OCI-LY7 (cell line): Measurements from ENCODE around the gene SLC9A9. TPM values are rescaled to one million over a fixed set of nuclear protein-coding genes. Genes with fewer than 3 reads are reported as not detected.

Experiments
- BruUV-seq: library from RNA; stranded (reverse); fragments of 400-500 nt; replicated peaks from 2 replicates; lab custom pipeline; 2021; lab: Mats Ljungman, UMichigan
- CTCF ChIA-PET: fragments of 300-600 bp; sonication (Branson Sonifier 250); formaldehyde crosslinking; loops from one replicate; lab custom pipeline; 2022; ENCODE audit warnings: antibody characterized with exemption; ENCODE audit not compliant: unreplicated experiment; lab: Charles Lee
- POLR2A ChIA-PET: fragments of 300-600 bp; sonication (Branson Sonifier 250); formaldehyde crosslinking; loops from one replicate; lab custom pipeline; 2022; ENCODE audit warnings: antibody characterized with exemption; lab: Charles Lee
- DNase-seq: peaks from one replicate; pipeline ENCODE4 v3.0.0-alpha.2; 2015; ENCODE audit warnings: low spot score
- H2AFZ ChIP-seq: fragments of 200-600 bp; sonication (generic), shearing (Covaris generic); 2 replicates; pipeline ENCODE4 v1.6.1; 2014; ENCODE audit warnings: mild to moderate bottlenecking, antibody characterized with exemption, low read length, moderate library complexity
- H3K27ac ChIP-seq: fragments of 200-600 bp; sonication (generic); 2 replicates; pipeline ENCODE4 v1.5.1; 2014; ENCODE audit warnings: mixed run types, low read depth, mild to moderate bottlenecking, moderate library complexity, low read length, inconsistent platforms; ENCODE audit not compliant: poor library complexity, severe bottlenecking
- H3K36me3 ChIP-seq: fragments of 200-600 bp; sonication (generic); 2 replicates; pipeline ENCODE4 v1.6.1; 2014; ENCODE audit warnings: mild to moderate bottlenecking, antibody characterized with exemption, low read length, moderate library complexity, mixed read lengths; ENCODE audit not compliant: insufficient read depth
- H3K4me1 ChIP-seq: fragments of 200-600 bp; sonication (generic); 2 replicates; pipeline ENCODE4 v1.5.1; 2014; ENCODE audit warnings: mild to moderate bottlenecking, low read length; ENCODE audit not compliant: insufficient read depth, poor library complexity, severe bottlenecking
- H3K4me2 ChIP-seq: fragments of 200-600 bp; sonication (generic); 2 replicates; pipeline ENCODE4 v1.6.1; 2014; ENCODE audit warnings: mild to moderate bottlenecking, low read length
- H3K4me3 ChIP-seq: fragments of 200-600 bp; sonication (generic); 2 replicates; pipeline ENCODE4 v1.5.1; 2014; ENCODE audit warnings: mild to moderate bottlenecking, low read depth, low read length; ENCODE audit not compliant: poor library complexity, severe bottlenecking
- H3K79me2 ChIP-seq: fragments of 200-600 bp; sonication (generic); 2 replicates; pipeline ENCODE4 v1.6.1; 2016; ENCODE audit warnings: low read depth, mild to moderate bottlenecking, low read length, moderate library complexity, mixed read lengths; ENCODE audit not compliant: insufficient read depth
- H3K9me2 ChIP-seq: fragments of 200-600 bp; sonication (generic); 2 replicates; pipeline ENCODE4 v1.6.1; 2016; ENCODE audit warnings: mild to moderate bottlenecking, low read length, mixed read lengths; ENCODE audit not compliant: insufficient read depth
- H3K9me3 ChIP-seq: fragments of 200-600 bp; sonication (generic); 2 replicates; pipeline ENCODE4 v1.6.1; 2014; ENCODE audit warnings: mild to moderate bottlenecking, mixed run types, low read length, mixed read lengths
- H4K20me1 ChIP-seq: fragments of 200-600 bp; sonication (generic); 2 replicates; pipeline ENCODE4 v1.6.1; 2014; ENCODE audit warnings: mild to moderate bottlenecking, antibody characterized with exemption, low read length, moderate library complexity, mixed read lengths; ENCODE audit not compliant: insufficient read depth
- EZH2phosphoT487 ChIP-seq: fragments of 200-600 bp; sonication (generic); IDR thresholded peaks from 2 replicates; pipeline ENCODE4 v1.6.1; 2018; ENCODE audit warnings: low read depth, borderline replicate concordance, mild to moderate bottlenecking, mixed run types, antibody characterized with exemption, low read length, moderate library complexity, mixed read lengths
- intact Hi-C: fragments of 100-400 bp; cut with micrococcal nuclease; formaldehyde crosslinking; loops from one replicate; pipeline ENCODE4 v1.10.0; 2022; ENCODE audit not compliant: unreplicated experiment
- total RNA-seq, 2 experiments: library from RNA; depleted of rRNA in 1 of 2; stranded (reverse); fragments of >200 nt in 1 of 2; shearing (Covaris generic) in 1 of 2; gene quantifications; 2 replicates each; pipeline ENCODE4 v1.2.3, GENCODE V29; 2014 to 2022
- TF ChIP-seq, protein P1 (sequence below): fragments of 200-600 bp; sonication (generic); conservative IDR thresholded peaks from 2 replicates; pipeline ENCODE4 v1.5.1; 2014; ENCODE audit warnings: mild to moderate bottlenecking, antibody characterized with exemption, low read length, moderate library complexity, mixed read lengths

SLC9A9 gene
- total RNA-seq, 2 experiments from 2014 or later = 9.3 to 14.8 TPM

DNA sequence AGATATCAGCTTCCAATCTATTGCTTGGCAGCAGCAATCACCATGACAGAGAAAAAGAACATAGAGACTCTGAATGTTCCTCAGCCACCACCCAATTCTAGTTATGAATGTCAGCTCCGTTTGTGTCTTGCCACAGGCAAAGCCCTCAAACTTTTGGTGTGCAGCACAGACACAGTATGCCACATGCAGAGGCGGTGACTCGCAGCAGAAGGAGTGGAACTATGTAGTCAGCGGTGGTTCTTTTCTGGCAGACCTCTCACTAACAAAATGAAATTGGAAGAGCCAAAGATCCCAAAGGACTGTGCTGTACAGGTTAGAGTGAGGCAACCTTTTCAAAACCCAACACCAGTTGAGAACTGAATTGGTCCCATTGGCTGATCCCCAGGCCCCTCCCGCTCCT, 220.9 kb downstream of the SLC9A9 start:
- Histone ChIP-seq H4K20me1 (no peaks in the 10 kb centered on the region), H3K4me1 (no peaks in the 10 kb centered on the region), H3K4me2 (no peak overlapping the region), H2AFZ (no peak overlapping the region), H3K27ac (no peak overlapping the region), H3K9me2 (no peaks in the 10 kb centered on the region), H3K36me3 (no peaks in the 10 kb centered on the region), H3K9me3 (no peaks in the 10 kb centered on the region), H3K79me2 (no peaks in the 10 kb centered on the region), H3K4me3 (no peak overlapping the region)
- DNase-seq = no peak
- POLR2A ChIA-PET = interaction anchor here (0.8 kb wide), 1 partner anchor 11 kb away, joined by 4 read pairs; no protein-coding TSS in a partner anchor
- intact Hi-C loops = no loop called here
- CTCF ChIA-PET = no interaction called here
- no TSS peak for BruUV-seq
- no peak for TF ChIP-seq EZH2phosphoT487
- TF ChIP-seq, protein P1, sequence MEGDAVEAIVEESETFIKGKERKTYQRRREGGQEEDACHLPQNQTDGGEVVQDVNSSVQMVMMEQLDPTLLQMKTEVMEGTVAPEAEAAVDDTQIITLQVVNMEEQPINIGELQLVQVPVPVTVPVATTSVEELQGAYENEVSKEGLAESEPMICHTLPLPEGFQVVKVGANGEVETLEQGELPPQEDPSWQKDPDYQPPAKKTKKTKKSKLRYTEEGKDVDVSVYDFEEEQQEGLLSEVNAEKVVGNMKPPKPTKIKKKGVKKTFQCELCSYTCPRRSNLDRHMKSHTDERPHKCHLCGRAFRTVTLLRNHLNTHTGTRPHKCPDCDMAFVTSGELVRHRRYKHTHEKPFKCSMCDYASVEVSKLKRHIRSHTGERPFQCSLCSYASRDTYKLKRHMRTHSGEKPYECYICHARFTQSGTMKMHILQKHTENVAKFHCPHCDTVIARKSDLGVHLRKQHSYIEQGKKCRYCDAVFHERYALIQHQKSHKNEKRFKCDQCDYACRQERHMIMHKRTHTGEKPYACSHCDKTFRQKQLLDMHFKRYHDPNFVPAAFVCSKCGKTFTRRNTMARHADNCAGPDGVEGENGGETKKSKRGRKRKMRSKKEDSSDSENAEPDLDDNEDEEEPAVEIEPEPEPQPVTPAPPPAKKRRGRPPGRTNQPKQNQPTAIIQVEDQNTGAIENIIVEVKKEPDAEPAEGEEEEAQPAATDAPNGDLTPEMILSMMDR = no peak

DNA sequence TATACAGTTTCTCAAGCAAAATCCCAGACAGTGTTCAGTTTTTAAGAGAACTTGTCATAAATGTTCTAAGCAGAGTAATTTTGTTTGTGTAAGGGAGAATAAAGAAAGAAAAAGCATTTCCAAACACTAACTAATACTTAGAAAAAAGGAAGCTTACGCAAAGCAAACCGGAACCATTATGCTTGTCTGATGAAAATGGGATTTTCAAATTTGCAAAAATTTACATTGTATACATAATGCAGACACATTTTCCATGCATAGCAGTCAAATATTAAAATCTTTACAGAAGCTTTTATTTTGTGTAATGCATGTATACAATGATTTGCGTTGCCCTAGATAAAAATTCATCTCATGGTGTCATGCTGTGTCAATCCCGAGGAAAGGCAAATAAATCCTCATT, 229.0 kb downstream of the SLC9A9 start:
- no peak for DNase-seq
- H3K9me2 ChIP-seq = no peaks in the 10 kb centered on the region
- no peaks in the 10 kb centered on the region for H3K36me3 ChIP-seq
- H3K9me3 ChIP-seq = no peaks in the 10 kb centered on the region
- ChIA-PET CTCF (no interaction called here), POLR2A (interaction anchor here (1.7 kb wide), 1 partner anchor 14 kb away, joined by 5 read pairs; no protein-coding TSS in a partner anchor)
- no TSS peak for BruUV-seq
- H4K20me1 ChIP-seq = no peaks in the 10 kb centered on the region
- no peak overlapping the region for H3K4me2 ChIP-seq
- intact Hi-C loops = no loop called here
- no peak for TF ChIP-seq EZH2phosphoT487
- TF ChIP-seq, protein P1 = no peak
- no peak overlapping the region for H3K4me3 ChIP-seq
- H3K27ac ChIP-seq = no peak overlapping the region
- no peaks in the 10 kb centered on the region for H3K79me2 ChIP-seq
- H2AFZ ChIP-seq = no peak overlapping the region
- no peaks in the 10 kb centered on the region for H3K4me1 ChIP-seq

DNA sequence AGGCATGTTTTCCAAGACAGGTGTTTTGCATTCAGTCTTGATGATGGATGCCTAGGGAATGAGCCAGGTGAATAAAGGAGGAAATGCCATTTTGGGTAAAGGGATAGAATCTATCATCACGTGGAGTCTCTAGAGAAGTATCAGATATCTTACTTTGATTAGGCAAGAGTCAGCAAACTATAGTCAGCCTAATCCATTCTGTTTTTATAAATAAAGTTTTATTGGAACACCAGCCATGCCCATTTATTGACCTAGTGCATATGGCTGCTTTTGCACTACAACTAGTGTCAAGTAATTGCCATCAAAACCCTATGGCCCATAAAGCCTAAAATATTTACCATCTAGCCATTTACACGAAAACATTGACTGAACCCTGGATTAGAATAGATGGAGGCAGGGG, 231.2 kb downstream of the SLC9A9 start:
- ChIA-PET CTCF (no interaction called here), POLR2A (no interaction called here)
- no peak overlapping the region for H3K4me3 ChIP-seq
- no peak overlapping the region for H3K4me2 ChIP-seq
- H3K9me3 ChIP-seq = no peaks in the 10 kb centered on the region
- no peaks in the 10 kb centered on the region for H3K9me2 ChIP-seq
- H2AFZ ChIP-seq = no peak overlapping the region
- H4K20me1 ChIP-seq = no peaks in the 10 kb centered on the region
- H3K4me1 ChIP-seq = no peaks in the 10 kb centered on the region
- H3K79me2 ChIP-seq = no peaks in the 10 kb centered on the region
- H3K36me3 ChIP-seq = no peaks in the 10 kb centered on the region
- intact Hi-C loops = no loop called here
- no TSS peak for BruUV-seq
- TF ChIP-seq EZH2phosphoT487 = no peak
- TF ChIP-seq, protein P1 = no peak
- DNase-seq = no peak
- H3K27ac ChIP-seq = no peak overlapping the region
